K562 (cell line): ENCODE measurements around the gene POP7. TPM values are rescaled to one million over a fixed set of nuclear protein-coding genes. Genes with fewer than 3 reads are reported as not detected.
A peak's percentile ranks its signal among the peaks of the same experiment; 100 is the strongest.

Experiments
- ARHGAP35 ChIP-seq: fragments of 450-650 bp; IDR thresholded peaks from 2 replicates; pipeline ENCODE4 v1.6.1; 2018; ENCODE audit not compliant: partially characterized antibody
- DEAF1 ChIP-seq: fragments of 450-650 bp; formaldehyde crosslinking; IDR thresholded peaks from 2 replicates; pipeline ENCODE4 v1.4.0; 2020; ENCODE audit warnings: mild to moderate bottlenecking, moderate library complexity
- ELK3 ChIP-seq: fragments of 450-650 bp; formaldehyde crosslinking; IDR thresholded peaks from 2 replicates; pipeline ENCODE4 v1.4.0; 2020; ENCODE audit warnings: mild to moderate bottlenecking
- FOSL1 ChIP-seq: fragments of 200-800 bp; sonication (Bioruptor generic); conservative IDR thresholded peaks from 2 replicates; pipeline ENCODE4 v1.6.1; 2016; ENCODE audit warnings: missing genetic modification characterization, missing compliant biosample characterization
- LARP7 ChIP-seq: fragments of 450-650 bp; IDR thresholded peaks from 2 replicates; pipeline ENCODE4 v1.6.1; 2016
- MYBL2 ChIP-seq, 2 experiments: fragments of 450-650 bp in 1 of 2; sonication (generic) in 1 of 2; formaldehyde crosslinking in 1 of 2; IDR thresholded peaks; 2 replicates each; pipeline versions ENCODE4 v1.6.1 to v1.8.1; 2017 to 2022; ENCODE audit warnings: borderline replicate concordance in 1 of 2, inconsistent platforms in 1 of 2, low read depth in 1 of 2, mild to moderate bottlenecking in 1 of 2, missing genetic modification reagents in 1 of 2, moderate library complexity in 1 of 2
- NR4A1 ChIP-seq, 2 experiments: fragments of 250-450 bp in 1 of 2; fragments of 450-650 bp in 1 of 2; sonication (Bioruptor Pico) in 1 of 2; IDR thresholded peaks; 2 replicates each; pipeline versions ENCODE4 v1.4.0 to v1.6.1; 2016 to 2020; ENCODE audit warnings: mild to moderate bottlenecking in 2 of 2, missing compliant biosample characterization in 1 of 2, missing genetic modification characterization in 1 of 2, moderate library complexity in 1 of 2
- PCBP1 ChIP-seq: fragments of 200-400 bp; formaldehyde crosslinking; IDR thresholded peaks from 2 replicates; pipeline ENCODE4 v1.6.1; 2018; ENCODE audit warnings: mild to moderate bottlenecking, low read depth, low read length; ENCODE audit not compliant: poor library complexity, severe bottlenecking
- RAD21 ChIP-seq, 2 experiments: fragments of 250-450 bp in 1 of 2; fragments of 450-650 bp in 1 of 2; sonication (Bioruptor Pico) in 1 of 2; formaldehyde crosslinking in 1 of 2; IDR thresholded peaks in 1 of 2; conservative IDR thresholded peaks in 1 of 2; 2 replicates each; pipeline versions ENCODE4 v1.4.0 to v1.8.0; 2020 to 2022; ENCODE audit warnings: mild to moderate bottlenecking in 2 of 2, moderate library complexity in 1 of 2
- SAP30 ChIP-seq: fragments of 200-600 bp; sonication (generic); IDR thresholded peaks from 2 replicates; pipeline ENCODE4 v1.6.1; 2012; ENCODE audit warnings: borderline replicate concordance, low read depth, mild to moderate bottlenecking, moderate library complexity, low read length, control low read depth, inconsistent platforms; ENCODE audit not compliant: insufficient read depth, poor library complexity, severe bottlenecking
- SLC30A9 ChIP-seq: fragments of 250-450 bp; sonication (Bioruptor Pico); IDR thresholded peaks from 2 replicates; pipeline ENCODE4 v1.8.0; 2022; ENCODE audit warnings: mild to moderate bottlenecking, moderate library complexity
- ZFPM2 ChIP-seq: fragments of 250-450 bp; sonication (Bioruptor Pico); IDR thresholded peaks from 2 replicates; pipeline ENCODE4 v1.5.1; 2022; ENCODE audit warnings: mild to moderate bottlenecking
- ZFX ChIP-seq: sonication (generic); formaldehyde crosslinking; IDR thresholded peaks from 2 replicates; pipeline ENCODE4 v1.8.0; 2022; ENCODE audit warnings: mild to moderate bottlenecking, missing genetic modification reagents, moderate library complexity
- ZNF165 ChIP-seq: fragments of 250-450 bp; sonication (Bioruptor Pico); IDR thresholded peaks from 2 replicates; pipeline ENCODE4 v1.4.0; 2020; ENCODE audit warnings: borderline replicate concordance
- ZNF263 ChIP-seq: sonication (generic); formaldehyde crosslinking; IDR thresholded peaks from 2 replicates; pipeline ENCODE4 v1.8.0; 2022; ENCODE audit warnings: mild to moderate bottlenecking, missing genetic modification reagents, borderline replicate concordance
- polyA plus RNA-seq, 8 experiments: library from polyadenylated mRNA; depleted of rRNA in 4 of 8; stranded (reverse) in 5 of 8; unstranded in 3 of 8; fragments of >200 nt; fragmentation: Nextera tagmentation in 2 of 8; fragmentation: Illumina TruSeq in 1 of 8; extraction: Ambion mirVana in 2 of 8; extraction: Trizol in 1 of 8; gene quantifications; 2 replicates each; pipeline versions ENCODE4 v1.2.1 to v1.2.3, GENCODE V29; 2011 to 2014; ENCODE audit warnings: inconsistent platforms in 1 of 8, missing spikeins in 1 of 8
- total RNA-seq, 7 experiments: library from RNA; depleted of rRNA in 6 of 7; stranded (reverse); fragments of >200 nt in 6 of 7; fragmentation: Illumina TruSeq in 2 of 7; extraction: Trizol in 2 of 7; gene quantifications; 2 replicates each; pipeline versions ENCODE4 v1.2.1 to v1.2.3, GENCODE V29; 2011 to 2021; ENCODE audit warnings: low replicate concordance in 1 of 7
- TF ChIP-seq, protein P1 (sequence below), 2 experiments: IDR thresholded peaks; 2 replicates each; pipeline ENCODE4 v1.6.1; 2012; ENCODE audit warnings: improper control_type of control experiment in 2 of 2, low read depth in 2 of 2, low read length in 2 of 2, borderline replicate concordance in 1 of 2
- TF ChIP-seq, protein P2 (sequence below): conservative IDR thresholded peaks from 2 replicates; pipeline ENCODE4 v1.6.1; 2011; ENCODE audit warnings: low read depth, mild to moderate bottlenecking, low read length; ENCODE audit not compliant: control insufficient read depth

POP7 gene
- total and polyA plus RNA-seq, 9 of the 15 experiments (the other 6 are each of a cell fraction or from before 2014, with no cell fraction given): 11.5 to 163 (median 68.9) TPM

GRCh38 chr7:100673942-100674410, 31.9 kb upstream of the POP7 start (continued):
- TF ChIP-seq MYBL2 (IDR thresholded peaks at IDR 0.05; ENCODE audit: low read depth): no peak
- TF ChIP-seq MYBL2 (CRISPR knock-in tag; IDR thresholded peaks at IDR 0.05; ENCODE audit: borderline replicate concordance): no peak
- TF ChIP-seq LARP7: no peak
- TF ChIP-seq SAP30: peak; percentile 39
- 0 out of 4 replicates have a peak, but pooled peaks of 1 of the 2 experiments have one; percentile 0 for TF ChIP-seq RAD21 (CRISPR knock-in tag; conservative IDR thresholded peaks at IDR 0.05 in 1 of 2, IDR thresholded peaks at IDR 0.05 in 1 of 2)
- peak; percentile 30; the same call in 1 of the 2 replicates for TF ChIP-seq FOSL1 (tag)
- TF ChIP-seq NR4A1 (CRISPR knock-in tag; IDR thresholded peaks at IDR 0.05): no peak
- TF ChIP-seq NR4A1 (tag; IDR thresholded peaks at IDR 0.05): 0 out of 2 replicates have a peak, but pooled peaks have one; percentile 12
- no peak for TF ChIP-seq PCBP1
- TF ChIP-seq, protein P1, sequence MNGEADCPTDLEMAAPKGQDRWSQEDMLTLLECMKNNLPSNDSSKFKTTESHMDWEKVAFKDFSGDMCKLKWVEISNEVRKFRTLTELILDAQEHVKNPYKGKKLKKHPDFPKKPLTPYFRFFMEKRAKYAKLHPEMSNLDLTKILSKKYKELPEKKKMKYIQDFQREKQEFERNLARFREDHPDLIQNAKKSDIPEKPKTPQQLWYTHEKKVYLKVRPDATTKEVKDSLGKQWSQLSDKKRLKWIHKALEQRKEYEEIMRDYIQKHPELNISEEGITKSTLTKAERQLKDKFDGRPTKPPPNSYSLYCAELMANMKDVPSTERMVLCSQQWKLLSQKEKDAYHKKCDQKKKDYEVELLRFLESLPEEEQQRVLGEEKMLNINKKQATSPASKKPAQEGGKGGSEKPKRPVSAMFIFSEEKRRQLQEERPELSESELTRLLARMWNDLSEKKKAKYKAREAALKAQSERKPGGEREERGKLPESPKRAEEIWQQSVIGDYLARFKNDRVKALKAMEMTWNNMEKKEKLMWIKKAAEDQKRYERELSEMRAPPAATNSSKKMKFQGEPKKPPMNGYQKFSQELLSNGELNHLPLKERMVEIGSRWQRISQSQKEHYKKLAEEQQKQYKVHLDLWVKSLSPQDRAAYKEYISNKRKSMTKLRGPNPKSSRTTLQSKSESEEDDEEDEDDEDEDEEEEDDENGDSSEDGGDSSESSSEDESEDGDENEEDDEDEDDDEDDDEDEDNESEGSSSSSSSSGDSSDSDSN (IDR thresholded peaks at IDR 0.05; ENCODE audit: borderline replicate concordance in 1 of 2, low read depth in 2 of 2, low read length in 2 of 2): 0 out of 4 replicates have a peak, but pooled peaks of 1 of the 2 experiments have one; percentile 27
- TF ChIP-seq SLC30A9 (CRISPR knock-in tag): peak; percentile 59; the same call in 1 of the 2 replicates
- TF ChIP-seq DEAF1: no peak
- TF ChIP-seq ZNF165: no peak
- peak; percentile 55; the same call in 1 of the 2 replicates for TF ChIP-seq ZFX (CRISPR knock-in tag)
- TF ChIP-seq ELK3 (CRISPR knock-in tag): no peak
- TF ChIP-seq ZFPM2 (CRISPR knock-in tag): 0 out of 2 replicates have a peak, but pooled peaks have one; percentile 49
- TF ChIP-seq ZNF263 (CRISPR knock-in tag): peak; percentile 76
- TF ChIP-seq, protein P2, sequence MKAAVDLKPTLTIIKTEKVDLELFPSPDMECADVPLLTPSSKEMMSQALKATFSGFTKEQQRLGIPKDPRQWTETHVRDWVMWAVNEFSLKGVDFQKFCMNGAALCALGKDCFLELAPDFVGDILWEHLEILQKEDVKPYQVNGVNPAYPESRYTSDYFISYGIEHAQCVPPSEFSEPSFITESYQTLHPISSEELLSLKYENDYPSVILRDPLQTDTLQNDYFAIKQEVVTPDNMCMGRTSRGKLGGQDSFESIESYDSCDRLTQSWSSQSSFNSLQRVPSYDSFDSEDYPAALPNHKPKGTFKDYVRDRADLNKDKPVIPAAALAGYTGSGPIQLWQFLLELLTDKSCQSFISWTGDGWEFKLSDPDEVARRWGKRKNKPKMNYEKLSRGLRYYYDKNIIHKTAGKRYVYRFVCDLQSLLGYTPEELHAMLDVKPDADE: 0 out of 2 replicates have a peak, but pooled peaks have one; percentile 17
- no peak for TF ChIP-seq ARHGAP35
